NCI-H2196 (cell line): Measurements from ENCODE around the gene PKN1.
A peak's percentile ranks its signal among the peaks of the same experiment; 100 is the strongest.
"Not testable (repeated sequence)": the region's sequence is repeated elsewhere in the genome, so short reads cannot be mapped to it uniquely, and the experiment has no call there.

ENCODE experiments used
- DNase-seq: peaks from one replicate; lab custom pipeline; 2025; ENCODE audit not compliant: unreplicated experiment; lab: John Stamatoyannopoulos, UW

PKN1 gene

DNA sequence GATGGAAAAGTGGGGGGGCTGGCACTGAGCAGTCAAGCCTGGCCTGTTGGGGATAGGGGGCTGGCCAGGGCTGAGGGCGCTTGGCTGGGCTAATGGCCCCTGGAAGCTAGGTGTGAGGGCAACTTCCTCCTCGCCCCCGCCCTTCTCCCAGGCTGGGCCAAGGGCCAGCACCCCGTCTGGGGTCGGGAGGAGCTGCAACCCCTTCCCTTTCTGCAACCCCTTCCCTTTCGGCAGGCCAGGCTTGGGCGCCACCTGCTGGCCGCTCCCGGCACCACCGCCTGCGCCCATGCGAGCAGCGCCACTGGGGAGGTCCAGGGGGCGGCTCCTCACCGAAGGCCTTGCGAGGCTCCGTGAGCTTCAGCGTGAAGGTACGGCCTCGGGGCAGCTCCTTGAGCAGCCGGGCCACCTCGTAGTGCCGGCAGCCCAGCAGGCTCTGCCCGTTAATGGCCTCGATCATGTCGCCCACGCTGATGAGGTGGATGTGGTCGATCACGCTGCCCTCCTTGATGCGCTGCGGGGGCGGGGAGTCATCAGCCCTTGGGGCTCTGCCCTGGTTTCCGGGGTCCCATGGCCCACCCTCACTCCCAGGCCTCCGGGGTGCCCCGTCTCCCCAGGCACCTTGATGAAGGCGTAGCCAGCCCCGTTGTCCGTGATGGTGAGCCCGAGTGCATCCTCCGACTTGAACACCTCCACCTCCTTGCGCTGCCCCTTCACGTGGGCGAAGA is 47.0 kb downstream of the PKN1 start:
- DNase-seq: peak; percentile 41

DNA sequence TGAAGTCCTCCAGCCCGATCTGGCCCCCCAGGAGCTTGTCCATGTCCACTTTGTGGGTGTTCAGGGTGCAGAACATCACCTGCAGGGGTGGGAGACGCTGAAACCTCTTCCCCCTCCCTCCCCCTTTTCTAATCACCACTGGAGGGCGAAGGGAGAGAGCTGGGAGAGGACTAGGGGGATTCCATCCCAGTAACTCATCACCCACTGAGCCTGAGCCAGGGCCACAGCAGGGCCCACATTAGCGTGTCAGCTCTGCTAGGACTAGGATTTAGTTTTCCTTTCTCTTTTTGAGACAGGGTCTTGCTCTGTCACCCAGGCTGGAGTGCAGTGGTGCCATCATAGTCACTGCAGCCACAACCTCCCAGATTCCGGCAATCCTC is 47.6 kb downstream of the PKN1 start:
- DNase-seq: no peak

DNA sequence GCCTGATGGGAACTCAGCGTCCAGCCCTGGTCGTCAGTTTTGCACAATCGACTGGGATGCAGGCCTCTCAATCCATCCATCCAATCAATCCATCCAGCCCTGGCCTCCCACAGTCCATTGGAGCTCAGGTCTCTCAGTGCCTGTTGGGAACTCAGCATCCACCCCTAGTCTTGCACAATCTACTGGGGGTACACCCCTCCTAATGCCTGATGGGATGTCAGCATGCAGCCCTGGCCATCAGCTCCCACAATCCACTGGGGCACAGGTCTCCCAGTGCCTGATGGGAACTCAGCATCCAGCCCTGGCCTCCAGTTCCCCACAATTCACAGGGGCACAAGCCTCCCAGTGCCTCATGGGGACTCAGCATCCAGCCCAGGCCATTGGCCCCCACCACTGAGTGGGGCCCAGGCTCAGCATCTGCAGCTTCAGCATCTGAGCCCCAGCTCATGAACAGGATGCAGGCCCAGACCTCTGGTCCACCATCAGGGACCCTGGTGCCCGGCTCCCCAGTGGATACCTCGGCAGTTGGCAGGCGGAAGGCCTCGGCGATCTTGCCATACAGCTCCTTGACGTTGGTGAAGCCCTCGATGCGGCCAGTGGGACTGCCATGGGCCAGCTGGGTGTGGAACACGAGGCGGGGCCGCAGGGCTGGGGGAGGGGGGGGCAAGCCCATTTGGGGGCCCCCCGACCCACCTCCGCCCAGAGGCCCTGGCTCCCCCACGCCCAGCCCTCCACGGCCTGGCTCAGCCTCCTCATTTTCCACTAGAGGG is 49.3 kb downstream of the PKN1 start:
- no peak for DNase-seq

DNA sequence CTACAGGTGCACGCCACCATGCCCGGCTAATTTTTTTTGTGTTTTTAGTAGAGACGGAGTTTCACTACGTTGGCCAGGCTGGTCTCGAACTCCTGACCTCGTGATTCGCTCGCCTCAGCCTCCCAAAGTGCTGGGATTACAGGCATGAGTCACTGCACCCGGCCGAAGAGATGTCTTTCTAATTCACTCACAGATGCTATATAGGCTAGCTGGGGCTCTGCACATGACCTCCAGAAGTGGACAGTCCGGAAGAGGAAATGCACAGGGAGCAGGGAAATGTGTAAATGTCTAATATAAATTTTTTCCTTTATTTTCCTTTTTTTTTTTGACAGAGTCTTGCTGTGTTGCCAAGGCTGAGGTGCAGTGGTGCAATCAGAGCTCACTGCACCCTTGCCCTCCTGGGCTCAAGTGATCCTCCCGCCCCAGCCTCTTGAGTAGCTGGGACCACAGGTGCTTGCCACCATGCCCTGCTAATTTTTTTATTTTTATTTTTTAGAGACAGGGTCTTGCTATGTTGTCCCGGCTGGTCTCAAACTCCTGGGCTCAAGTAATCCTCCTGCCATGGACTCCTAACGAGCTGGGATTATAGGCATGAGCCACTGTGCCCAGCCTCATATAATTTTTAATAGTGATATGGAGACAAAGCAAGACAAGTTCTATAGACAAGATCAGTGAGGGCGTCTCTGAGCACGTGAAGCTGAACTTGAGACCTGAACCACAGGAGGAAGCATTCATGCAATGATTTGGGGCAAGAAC is 54.4 kb downstream of the PKN1 start:
- no peak for DNase-seq

DNA sequence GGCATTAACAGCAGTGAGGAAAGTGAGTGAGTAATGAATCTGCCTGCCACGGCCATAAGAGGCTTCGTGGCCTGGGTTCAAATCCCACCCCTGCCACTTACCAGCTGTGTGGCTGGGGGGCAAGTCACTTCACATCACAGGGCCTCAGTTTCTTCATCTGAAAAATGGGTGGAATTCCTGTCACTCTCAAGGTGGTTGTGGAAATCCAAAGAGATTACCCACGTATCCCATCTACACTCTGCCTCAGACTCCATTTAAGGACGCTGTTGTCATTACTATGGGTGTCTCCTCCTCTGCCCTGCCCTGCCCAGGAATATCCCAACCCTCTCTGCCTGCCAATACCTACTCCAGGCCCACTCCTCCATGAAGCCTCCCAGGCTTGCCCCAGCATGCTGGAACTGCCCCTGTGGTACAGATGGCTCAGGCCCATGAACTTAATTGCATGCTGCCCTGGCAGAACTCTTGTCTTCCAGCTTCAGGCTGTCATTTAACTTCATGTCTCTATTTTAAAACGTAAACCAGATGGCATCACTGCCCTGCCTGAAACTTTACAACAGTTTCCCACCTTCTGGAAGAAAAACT is 59.7 kb downstream of the PKN1 start:
- DNase-seq: no peak

DNA sequence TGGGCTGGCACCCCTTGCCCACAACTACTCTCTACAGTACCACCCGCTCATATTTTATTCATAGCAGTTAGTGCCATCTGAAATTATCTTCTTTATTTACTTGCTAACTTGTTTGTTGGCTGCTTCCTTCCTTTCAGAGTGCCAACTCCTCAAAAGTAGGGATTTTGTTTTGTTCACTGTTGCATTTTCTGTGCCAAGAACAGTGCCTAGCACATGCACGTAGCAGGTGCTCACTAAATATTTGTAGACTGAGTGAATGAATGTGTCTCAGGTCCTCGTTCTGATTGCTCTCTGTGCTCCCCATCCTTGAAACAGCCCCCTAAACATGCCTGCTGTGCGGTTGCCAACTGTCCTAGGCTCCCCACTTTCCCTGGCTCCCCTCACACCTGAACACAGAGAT is 61.3 kb downstream of the PKN1 start:
- no peak for DNase-seq

DNA sequence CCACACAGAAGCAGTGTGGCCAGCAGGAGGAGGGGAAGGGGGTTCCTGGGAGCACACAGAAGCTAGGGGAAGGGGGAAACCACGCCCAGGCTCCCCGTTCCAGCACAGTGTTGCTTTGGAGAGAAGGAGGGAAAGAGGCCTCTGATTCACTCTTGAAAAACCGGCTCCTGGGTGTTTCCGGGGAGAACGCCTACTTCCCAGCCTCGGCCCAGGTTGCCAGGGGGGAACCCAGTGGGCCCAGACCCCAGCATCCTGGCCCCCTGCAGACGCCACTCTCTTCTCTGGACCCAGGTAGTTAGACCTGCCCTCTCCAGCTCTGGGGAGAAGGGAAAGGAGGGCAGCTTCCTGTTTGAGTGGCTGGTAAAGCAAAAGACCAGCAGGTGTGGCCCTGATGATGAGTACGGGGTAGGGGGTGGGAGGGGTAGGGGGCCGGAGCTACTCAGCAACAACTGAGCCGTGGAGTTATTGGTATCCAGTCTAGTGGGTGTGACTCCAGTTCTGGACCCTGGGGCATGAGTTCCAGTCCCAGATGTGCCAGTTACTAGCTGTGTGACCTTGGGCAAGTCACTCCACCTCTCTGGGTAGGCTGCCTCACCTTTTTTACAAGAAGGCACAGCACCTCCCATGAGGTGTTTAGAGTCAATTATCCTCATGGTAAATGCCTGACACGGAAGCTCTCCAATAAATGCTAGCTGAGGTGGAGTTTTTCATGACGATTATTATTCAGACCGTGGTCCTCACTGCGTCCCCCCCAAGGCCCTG is 62.0 kb downstream of the PKN1 start:
- DNase-seq: no peak

DNA sequence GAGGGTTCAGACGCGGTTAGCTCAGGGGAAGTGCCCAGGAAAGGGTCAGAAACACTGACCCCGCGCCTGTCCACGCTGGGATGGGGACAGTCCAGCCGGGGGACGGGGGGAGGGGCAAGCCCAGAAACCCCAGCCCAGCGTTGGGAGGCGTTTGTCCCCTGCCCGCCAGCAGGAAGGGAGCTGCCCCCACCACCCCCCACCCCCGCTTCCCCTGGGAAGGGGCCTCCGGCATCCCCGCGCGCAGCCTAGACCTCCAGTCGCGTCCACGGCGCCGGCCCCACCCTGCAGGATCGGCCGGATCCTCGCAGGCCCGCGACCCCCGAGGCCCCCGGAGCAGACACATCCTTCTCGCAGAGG is 62.5 kb downstream of the PKN1 start:
- DNase-seq: no peak

DNA sequence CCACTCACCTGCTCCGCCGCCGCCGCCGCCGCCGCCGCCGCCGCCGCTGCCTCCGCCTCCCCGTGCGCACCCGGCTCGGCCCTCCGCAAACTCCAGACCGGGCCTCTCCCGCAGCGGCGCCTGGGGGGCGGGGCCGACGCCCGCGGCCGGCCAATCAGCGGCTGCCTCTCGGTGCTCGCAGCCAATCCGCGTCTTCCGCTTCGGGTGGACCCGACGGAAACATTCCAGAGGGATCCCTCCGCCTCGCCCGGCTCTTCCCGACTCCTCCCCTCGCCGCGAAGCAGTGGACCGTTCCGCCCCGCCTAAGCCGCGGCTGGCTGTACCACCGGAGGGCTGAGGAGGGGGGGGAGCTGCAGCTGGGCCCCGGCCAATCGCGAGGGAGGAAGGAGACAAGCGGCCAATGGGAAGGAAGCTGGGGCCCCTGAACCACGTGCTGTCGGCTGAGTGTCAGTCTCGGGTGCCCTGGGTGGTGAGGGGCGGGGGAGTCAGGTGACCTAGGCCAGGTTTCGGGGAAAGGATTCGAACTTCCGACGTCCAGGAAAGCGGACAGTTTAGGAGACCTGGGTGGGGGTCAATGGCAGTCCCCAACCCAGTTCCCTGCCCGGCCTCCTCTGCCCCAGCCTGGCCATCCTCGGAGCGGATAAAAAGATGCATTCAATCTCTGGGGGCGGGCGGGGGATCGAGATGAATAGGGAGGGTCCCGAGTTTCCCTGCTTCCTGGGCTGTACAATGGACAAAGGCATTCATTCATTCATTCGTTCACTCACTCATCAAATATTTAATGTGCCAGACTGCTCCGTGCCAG is 63.1 kb downstream of the PKN1 start, which contains the start of gene GIPC1:
TSS of gene GIPC1 (minus strand) at position 99 of the 805 bp plus-strand sequence. CDS start 13,151 bp downstream, outside the sequence.
- peak; percentile 98 for DNase-seq

DNA sequence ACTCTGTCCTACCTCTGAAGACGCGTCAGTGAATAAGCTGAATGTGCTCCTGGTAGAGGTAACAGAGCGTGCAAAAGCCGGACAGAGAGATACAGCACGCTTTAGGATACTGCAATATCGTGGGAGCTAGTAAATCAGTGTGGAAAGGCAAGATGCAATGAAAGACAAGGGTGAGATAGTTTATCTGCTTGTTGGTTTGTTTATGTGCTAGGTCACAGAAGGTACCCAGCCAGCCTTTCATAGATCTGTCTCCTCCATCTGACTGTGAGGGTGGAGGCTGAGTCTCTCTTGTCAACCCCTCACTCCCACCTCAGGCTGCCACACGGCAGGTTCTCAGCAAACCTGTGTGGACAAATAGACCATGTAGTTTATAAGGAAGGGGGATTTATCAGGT is 63.7 kb downstream of the PKN1 start:
- no peak for DNase-seq

DNA sequence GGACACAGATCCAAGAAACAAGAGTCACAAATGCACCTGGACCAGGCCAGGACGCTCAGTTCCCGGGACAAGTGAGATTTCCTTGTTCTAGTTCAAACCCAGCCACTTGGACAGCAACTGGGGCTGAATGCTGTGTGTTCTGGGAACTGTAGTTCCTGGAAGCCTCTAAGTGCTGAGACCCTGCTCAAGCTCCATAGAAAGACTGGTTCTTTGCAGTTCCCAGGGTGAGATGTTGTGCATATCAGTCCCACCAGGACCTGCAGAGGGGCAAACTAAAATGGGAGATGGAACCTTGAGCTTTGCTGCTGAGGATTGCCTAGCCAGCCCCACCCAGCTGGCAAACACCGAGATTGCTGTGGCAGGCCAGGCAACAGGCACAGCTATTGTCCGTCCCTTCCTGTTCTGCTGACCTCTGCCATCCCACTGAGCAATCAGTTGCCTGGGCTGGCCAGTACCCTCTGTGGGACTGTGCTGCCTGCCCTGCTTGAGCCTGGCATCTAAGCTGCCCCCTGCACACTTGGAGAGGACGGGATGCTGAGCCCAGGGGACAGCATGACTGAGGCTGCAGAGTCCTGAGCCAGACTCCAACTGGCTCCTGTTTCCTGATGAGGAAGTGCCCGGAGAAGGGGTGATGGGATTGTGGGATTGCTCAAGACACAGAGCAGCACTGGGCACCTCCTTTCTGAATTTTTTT is 64.3 kb downstream of the PKN1 start:
- peak; percentile 43 for DNase-seq

DNA sequence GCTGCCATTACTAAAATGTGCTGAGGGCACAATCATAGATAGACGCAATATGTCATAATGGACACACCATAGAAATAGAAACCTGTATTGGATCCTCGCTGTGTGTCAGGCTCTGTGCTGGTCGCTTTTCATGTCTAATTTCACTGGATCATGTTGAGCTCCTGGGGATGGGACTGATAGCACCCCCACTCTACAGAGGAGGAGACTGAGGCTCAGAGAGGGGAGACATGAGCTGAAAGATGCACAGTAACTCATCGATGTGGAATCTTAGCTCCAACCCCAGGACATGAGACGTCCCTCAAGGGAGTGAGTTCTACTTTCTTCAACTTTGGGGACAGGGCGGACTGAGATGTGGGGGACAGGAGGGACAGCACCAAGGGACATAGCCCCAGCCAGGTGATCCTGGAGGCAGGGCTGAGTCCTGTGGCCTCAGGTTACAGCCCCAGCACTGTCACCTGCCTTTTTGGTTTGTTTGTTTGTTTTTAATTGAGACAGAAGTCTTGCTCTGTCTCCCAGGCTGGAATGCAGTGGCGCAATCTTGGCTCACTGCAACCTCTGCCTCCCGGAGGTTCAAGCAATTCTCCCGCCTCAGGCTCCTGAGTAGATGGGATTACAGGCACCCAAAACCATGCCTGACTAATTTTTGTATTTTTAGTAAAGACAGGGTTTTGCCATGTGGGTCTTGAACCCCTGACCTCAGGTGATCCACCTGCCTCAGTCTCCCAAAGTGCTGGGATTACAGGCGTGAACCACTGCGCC is 69.4 kb downstream of the PKN1 start:
- no peak for DNase-seq

DNA sequence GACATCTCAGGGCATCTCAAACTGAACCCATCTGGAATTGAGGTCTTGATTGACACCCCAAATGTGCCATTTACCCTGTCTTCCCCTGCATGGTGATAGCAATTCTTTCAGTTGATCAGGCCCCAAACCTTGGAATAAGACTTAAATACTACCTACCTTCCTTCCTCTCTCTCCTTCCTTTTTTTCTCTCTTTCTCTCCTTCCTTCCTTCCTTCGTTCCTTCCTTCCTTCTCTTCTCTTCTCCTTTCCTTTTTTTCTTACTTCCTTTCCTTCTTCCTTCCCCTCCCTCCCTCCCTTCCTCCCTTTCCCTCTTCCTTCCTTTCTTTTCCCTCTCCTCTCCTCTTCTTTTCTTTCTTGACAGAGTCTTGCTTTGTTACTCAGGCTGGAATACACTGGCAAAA is 70.2 kb downstream of the PKN1 start:
- DNase-seq: no peak

DNA sequence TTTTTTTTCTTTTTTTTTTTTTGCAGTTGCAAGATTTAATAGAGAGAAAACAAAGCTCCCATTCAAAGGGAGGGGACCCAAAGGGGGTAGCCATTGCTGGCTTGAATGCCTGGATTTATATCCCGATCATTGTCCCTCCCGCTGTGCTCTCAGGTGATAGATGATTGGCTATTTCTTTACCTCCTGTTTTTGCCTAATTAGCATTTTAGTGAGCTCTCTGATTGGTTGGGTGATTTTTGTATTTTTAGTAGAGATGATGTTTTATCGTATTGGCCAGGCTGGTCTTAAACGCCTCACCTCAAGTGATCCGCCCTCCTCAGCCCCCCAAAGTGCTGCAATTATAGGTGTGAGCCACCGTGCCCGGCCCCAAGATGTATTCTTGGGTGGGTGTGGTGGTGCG is 71.5 kb downstream of the PKN1 start:
- not testable (repeated sequence) for DNase-seq

DNA sequence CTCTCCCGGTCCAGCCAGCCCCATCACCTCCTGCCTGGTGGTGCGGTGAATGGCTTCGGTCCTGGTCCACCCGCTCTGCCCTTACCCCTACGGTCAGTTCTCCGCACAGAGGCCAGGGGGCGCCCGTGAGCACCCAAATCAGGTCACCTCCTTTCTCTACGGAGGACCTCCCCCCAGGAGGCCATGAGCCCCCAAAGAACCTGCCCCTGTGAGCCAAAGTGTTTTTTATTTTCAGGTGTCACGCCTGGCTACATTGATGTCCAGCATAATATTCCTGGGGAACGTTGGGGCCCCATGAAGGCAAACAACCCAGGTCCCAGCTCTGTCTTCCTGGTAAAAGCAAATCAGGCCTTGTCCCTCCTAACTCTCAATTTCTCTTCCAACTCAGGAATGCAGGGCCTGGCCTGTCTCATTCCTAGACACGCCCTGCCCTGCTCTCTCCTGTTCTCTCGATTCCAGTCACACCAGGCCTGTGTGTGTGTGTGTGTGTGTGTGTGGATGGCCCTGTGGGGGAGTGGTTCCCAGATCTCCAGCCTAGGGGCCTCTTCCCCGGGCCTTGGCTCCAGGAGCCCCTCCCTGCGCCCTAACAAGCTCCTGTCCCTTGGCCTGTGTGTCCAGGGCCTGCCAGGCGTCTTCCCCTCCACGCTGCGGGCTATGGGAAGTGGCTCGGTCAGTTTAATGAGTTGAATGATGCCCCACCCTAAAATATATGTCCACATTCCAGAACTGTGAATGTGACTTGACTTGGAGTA is 72.6 kb downstream of the PKN1 start:
- peak; percentile 28 for DNase-seq

DNA sequence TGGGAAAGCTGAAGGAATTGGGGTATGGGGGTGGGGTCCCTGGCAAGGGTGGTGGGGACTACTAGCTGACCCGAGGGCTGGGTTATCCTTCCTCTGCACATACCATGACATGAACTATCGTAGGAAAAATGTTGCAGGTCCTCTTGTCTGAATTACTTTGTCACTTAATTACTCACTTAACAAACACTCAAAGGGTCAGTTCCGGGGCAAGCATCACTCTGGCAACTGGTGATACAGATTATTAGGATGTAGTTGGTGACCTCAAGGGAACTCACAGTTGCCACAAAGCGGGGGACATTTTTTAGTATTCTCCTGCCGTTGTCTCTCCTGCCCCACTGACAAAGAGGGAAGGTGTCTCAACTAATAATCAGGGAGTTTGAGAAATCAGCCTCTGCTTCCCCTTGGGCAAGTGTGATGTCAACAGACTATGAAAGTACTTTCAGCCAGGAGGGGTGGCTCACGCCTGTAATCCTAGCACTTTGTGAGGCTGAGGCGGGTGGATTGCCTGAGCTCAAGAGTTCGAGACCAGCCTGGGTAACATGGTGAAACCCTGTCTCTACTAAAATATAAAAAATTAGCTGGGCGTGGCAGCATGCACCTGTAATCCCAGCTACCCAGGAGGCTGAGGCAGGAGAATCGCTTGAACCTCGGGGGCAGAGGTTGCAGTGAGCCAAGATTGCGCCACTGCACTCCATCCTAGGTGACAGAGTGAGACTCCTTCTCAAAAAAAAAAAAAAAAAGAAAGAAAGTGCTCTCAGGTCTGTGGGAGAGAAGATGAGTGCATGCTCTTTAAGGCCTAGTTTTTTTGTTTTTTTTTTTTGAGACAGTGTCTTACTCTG is 74.8 kb downstream of the PKN1 start:
- DNase-seq: no peak
